ENCODE measurements around the gene KIAA1671. TPM values are rescaled to one million over a fixed set of nuclear protein-coding genes. Genes with fewer than 3 reads are reported as not detected.
A peak's percentile ranks its signal among the peaks of the same experiment; 100 is the strongest.

KIAA1671 gene
- total RNA-seq, 4 donors from 2014 or later: 14.2 to 34.2 (median 22.6) TPM

DNA sequence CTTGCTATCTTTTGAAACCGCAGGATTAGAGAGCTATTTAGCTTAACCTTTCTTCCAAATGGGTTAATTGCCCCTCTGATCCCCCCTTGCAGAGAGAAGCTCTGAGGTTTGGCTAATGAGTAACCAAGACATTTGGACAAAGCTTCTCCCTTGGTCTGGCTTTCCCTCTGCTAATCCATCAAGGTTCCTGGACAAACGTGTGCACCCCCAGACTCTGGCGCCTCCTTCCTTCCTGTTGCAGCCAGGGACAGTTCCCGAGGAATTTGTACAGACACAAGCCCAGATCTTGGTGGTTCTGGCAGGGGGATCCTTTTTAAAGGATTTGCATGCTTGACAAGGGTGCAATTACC, 1.6 kb downstream of the KIAA1671 start:
- no peaks in the 10 kb centered on the region for H3K9me3 ChIP-seq
- H3K36me3 ChIP-seq: no peaks in the 10 kb centered on the region
- peak overlapping the region; percentile 70 to 86 (median 78) for H3K4me3 ChIP-seq
- H3K27me3 ChIP-seq: no peaks in the 10 kb centered on the region
- intact Hi-C loops (cut with DNase I): no loop called here
- DNase-seq (ENCODE audit: extremely low spot score): no peak
- TF ChIP-seq, protein P1, sequence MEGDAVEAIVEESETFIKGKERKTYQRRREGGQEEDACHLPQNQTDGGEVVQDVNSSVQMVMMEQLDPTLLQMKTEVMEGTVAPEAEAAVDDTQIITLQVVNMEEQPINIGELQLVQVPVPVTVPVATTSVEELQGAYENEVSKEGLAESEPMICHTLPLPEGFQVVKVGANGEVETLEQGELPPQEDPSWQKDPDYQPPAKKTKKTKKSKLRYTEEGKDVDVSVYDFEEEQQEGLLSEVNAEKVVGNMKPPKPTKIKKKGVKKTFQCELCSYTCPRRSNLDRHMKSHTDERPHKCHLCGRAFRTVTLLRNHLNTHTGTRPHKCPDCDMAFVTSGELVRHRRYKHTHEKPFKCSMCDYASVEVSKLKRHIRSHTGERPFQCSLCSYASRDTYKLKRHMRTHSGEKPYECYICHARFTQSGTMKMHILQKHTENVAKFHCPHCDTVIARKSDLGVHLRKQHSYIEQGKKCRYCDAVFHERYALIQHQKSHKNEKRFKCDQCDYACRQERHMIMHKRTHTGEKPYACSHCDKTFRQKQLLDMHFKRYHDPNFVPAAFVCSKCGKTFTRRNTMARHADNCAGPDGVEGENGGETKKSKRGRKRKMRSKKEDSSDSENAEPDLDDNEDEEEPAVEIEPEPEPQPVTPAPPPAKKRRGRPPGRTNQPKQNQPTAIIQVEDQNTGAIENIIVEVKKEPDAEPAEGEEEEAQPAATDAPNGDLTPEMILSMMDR (IDR thresholded peaks at IDR 0.05): no peak
- TF ChIP-seq POLR2A (IDR thresholded peaks at IDR 0.05; ENCODE audit: low read depth) (no peak), POLR2AphosphoS5 (IDR thresholded peaks at IDR 0.05) (no peak)
- H3K4me1 ChIP-seq: peaks cover 15 to 39% (median 24%) of the 10 kb centered on the region in 4 donors
- peak overlapping the region; percentile 76 to 81 (median 79) for H3K27ac ChIP-seq (replicated peaks in 1 of 4)
- 63% methylated on average over 4 of the region's 4 CpGs for WGBS

DNA sequence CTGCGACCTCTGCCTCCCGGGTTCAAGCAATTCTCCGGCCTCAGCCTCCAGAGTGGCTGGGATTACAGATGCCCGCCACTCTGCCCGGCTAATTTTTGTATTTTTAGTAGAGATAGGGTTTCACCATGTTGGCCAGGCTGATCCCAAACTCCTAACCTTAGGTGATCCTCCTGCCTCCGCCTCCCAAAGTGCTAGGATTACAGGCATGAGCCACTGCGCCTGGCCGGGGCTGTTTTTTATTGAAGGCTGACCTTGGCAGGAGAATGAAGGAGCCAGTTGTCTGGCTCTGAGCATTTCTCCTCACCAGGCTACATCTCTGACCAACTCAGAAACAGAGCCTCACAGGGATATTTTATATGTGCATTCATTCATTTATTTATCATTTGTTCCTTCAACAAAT, 2.3 kb downstream of the KIAA1671 start:
- H3K27me3 ChIP-seq: no peaks in the 10 kb centered on the region
- no peak overlapping the region for H3K27ac ChIP-seq (replicated peaks in 1 of 4)
- no peaks in the 10 kb centered on the region for H3K36me3 ChIP-seq
- 93% methylated on average over 8 of the region's 8 CpGs for WGBS
- H3K9me3 ChIP-seq: no peaks in the 10 kb centered on the region
- intact Hi-C loops (cut with DNase I): no loop called here
- TF ChIP-seq POLR2A (IDR thresholded peaks at IDR 0.05; ENCODE audit: low read depth): no peak
- TF ChIP-seq, protein P1 (IDR thresholded peaks at IDR 0.05): no peak
- TF ChIP-seq POLR2AphosphoS5 (IDR thresholded peaks at IDR 0.05): no peak
- no peak for TF ChIP-seq EP300 (IDR thresholded peaks at IDR 0.05)
- no peak overlapping the region for H3K4me3 ChIP-seq
- no peak for DNase-seq (ENCODE audit: extremely low spot score)
- H3K4me1 ChIP-seq: peaks cover 15 to 39% (median 24%) of the 10 kb centered on the region in 4 donors

DNA sequence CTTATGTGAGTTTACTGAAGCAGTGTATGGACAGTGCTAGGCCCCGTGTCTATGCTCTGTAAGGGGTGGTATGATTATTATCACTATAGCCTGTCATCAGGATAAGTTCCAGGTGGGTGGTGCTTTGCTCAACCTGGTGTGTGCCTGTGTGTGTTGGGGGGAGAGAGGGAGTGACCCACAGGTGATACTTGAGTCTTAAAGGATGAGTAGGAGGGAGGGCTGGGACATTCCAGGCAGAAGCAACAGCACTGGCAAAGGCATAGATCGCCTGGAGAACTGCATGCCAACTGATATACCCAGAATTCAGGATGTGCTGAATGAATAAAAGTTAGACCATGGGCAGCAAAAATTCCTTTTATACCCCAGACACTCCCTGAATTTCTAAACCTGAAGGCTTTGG, 4.5 kb downstream of the KIAA1671 start:
- WGBS: 81% methylated on average over 2 of the region's 2 CpGs
- H3K27me3 ChIP-seq: no peaks in the 10 kb centered on the region
- intact Hi-C loops (cut with DNase I): no loop called here
- peaks cover 15 to 26% (median 19%) of the 10 kb centered on the region in 4 donors for H3K4me1 ChIP-seq
- no peak overlapping the region for H3K27ac ChIP-seq (replicated peaks in 1 of 4)
- TF ChIP-seq POLR2A (IDR thresholded peaks at IDR 0.05; ENCODE audit: low read depth): no peak
- TF ChIP-seq EP300 (IDR thresholded peaks at IDR 0.05): no peak
- TF ChIP-seq, protein P1 (IDR thresholded peaks at IDR 0.05): no peak
- TF ChIP-seq POLR2AphosphoS5 (IDR thresholded peaks at IDR 0.05): no peak
- H3K4me3 ChIP-seq: no peak overlapping the region
- no peak for DNase-seq (ENCODE audit: extremely low spot score)
- no peaks in the 10 kb centered on the region for H3K36me3 ChIP-seq
- no peaks in the 10 kb centered on the region for H3K9me3 ChIP-seq

DNA sequence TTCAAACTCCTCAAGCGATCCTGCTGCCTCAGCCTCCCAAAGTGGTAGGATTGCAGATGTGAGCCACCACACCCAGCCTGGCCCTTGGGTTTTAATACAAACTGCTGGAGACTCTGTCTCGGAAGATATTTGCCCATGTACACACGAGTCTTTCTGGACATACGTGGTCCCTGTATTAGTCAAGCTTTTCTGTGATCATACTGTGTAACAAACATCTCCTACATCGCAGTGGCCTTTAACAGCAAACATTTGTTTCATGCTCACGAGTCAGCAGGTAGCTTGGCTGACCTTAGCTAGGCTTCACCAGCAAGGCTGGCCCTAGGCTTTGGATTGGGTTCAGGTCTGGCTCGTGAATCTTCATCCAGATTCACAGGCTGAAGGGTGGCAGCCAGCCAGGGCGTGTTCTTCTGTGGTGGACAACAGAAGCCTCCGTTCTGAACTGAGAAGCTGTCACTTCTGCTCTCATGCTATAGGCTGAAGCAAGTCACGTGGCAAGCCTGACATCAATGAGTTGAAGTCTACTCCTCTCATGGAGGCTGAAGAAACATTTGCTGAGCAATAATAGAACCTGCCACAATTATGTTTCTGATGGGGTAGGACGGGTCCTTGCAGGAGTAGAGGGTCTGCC, 8.8 kb downstream of the KIAA1671 start:
- Histone ChIP-seq H3K4me3 (no peak overlapping the region), H3K9me3 (no peaks in the 10 kb centered on the region), H3K27me3 (no peaks in the 10 kb centered on the region), H3K27ac (replicated peaks in 1 of 4) (no peak overlapping the region), H3K36me3 (no peaks in the 10 kb centered on the region), H3K4me1 (peaks cover 8 to 21% (median 14%) of the 10 kb centered on the region in 4 donors)
- DNase-seq (ENCODE audit: extremely low spot score): no peak
- intact Hi-C loops (cut with DNase I): no loop called here
- TF ChIP-seq, protein P1 (IDR thresholded peaks at IDR 0.05): no peak
- no peak for TF ChIP-seq POLR2A (IDR thresholded peaks at IDR 0.05; ENCODE audit: low read depth)
- no peak for TF ChIP-seq POLR2AphosphoS5 (IDR thresholded peaks at IDR 0.05)
- WGBS: 83% methylated on average over 7 of the region's 11 CpGs

DNA sequence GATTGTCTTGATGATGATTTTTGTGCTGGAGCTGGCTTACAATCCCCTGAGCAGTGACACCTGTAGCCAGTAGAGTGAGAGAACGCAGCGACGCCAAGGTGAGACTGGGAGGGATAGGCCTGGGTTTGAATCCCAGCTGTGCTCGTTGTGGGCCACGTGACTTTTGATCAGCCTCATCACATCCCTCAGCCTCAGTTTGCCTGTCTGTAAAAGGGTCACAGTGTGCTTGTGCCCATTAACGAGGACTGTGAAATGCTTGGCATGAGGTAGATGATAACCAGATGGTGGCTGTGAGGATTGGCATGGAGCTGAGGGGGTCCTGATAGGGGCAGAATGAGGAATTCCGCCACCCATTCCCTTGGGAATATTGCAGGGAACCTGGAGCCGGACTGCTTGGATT, 9.6 kb downstream of the KIAA1671 start:
- Histone ChIP-seq H3K9me3 (no peaks in the 10 kb centered on the region), H3K27me3 (no peaks in the 10 kb centered on the region), H3K4me3 (no peak overlapping the region), H3K36me3 (no peaks in the 10 kb centered on the region), H3K27ac (replicated peaks in 1 of 4) (no peak overlapping the region), H3K4me1 (peaks cover 11 to 29% (median 18%) of the 10 kb centered on the region in 4 donors)
- intact Hi-C loops (cut with DNase I): no loop called here
- WGBS: 92% methylated on average over 6 of the region's 8 CpGs
- TF ChIP-seq, protein P1 (IDR thresholded peaks at IDR 0.05): no peak
- TF ChIP-seq POLR2AphosphoS5 (IDR thresholded peaks at IDR 0.05) (no peak), POLR2A (IDR thresholded peaks at IDR 0.05; ENCODE audit: low read depth) (no peak), EP300 (IDR thresholded peaks at IDR 0.05) (no peak)
- DNase-seq (ENCODE audit: extremely low spot score): no peak

All from esophagus muscularis mucosa (tissue), 4 donors.